Measurements from ENCODE around the gene INPP5A.

Gene INPP5A

GRCh38 chr10:132663666-132664365, 126.2 kb downstream of the INPP5A start (continued):
- TF ChIP-seq ZFP3 (CRISPR knock-in tag; IDR thresholded peaks at IDR 0.05) (no peak), SNAI2 (CRISPR knock-in tag; IDR thresholded peaks at IDR 0.05) (no peak), PPARA (CRISPR knock-in tag; IDR thresholded peaks at IDR 0.05; ENCODE audit: borderline replicate concordance) (no peak), GLIS3 (CRISPR knock-in tag; IDR thresholded peaks at IDR 0.05) (no peak), TSHZ2 (CRISPR knock-in tag; IDR thresholded peaks at IDR 0.05) (no peak), OSR1 (CRISPR knock-in tag; IDR thresholded peaks at IDR 0.05) (no peak), ZNF70 (CRISPR knock-in tag; IDR thresholded peaks at IDR 0.05) (no peak), ZNF8 (CRISPR knock-in tag; IDR thresholded peaks at IDR 0.05) (no peak), BACH2 (CRISPR knock-in tag; IDR thresholded peaks at IDR 0.05; ENCODE audit: borderline replicate concordance) (no peak)
- TF ChIP-seq, protein P1, sequence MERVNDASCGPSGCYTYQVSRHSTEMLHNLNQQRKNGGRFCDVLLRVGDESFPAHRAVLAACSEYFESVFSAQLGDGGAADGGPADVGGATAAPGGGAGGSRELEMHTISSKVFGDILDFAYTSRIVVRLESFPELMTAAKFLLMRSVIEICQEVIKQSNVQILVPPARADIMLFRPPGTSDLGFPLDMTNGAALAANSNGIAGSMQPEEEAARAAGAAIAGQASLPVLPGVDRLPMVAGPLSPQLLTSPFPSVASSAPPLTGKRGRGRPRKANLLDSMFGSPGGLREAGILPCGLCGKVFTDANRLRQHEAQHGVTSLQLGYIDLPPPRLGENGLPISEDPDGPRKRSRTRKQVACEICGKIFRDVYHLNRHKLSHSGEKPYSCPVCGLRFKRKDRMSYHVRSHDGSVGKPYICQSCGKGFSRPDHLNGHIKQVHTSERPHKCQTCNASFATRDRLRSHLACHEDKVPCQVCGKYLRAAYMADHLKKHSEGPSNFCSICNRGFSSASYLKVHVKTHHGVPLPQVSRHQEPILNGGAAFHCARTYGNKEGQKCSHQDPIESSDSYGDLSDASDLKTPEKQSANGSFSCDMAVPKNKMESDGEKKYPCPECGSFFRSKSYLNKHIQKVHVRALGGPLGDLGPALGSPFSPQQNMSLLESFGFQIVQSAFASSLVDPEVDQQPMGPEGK (CRISPR knock-in tag; IDR thresholded peaks at IDR 0.05; ENCODE audit: borderline replicate concordance): no peak

GRCh38 chr10:132664407-132664806, 126.8 kb downstream of the INPP5A start:
- TF ChIP-seq, protein P2, sequence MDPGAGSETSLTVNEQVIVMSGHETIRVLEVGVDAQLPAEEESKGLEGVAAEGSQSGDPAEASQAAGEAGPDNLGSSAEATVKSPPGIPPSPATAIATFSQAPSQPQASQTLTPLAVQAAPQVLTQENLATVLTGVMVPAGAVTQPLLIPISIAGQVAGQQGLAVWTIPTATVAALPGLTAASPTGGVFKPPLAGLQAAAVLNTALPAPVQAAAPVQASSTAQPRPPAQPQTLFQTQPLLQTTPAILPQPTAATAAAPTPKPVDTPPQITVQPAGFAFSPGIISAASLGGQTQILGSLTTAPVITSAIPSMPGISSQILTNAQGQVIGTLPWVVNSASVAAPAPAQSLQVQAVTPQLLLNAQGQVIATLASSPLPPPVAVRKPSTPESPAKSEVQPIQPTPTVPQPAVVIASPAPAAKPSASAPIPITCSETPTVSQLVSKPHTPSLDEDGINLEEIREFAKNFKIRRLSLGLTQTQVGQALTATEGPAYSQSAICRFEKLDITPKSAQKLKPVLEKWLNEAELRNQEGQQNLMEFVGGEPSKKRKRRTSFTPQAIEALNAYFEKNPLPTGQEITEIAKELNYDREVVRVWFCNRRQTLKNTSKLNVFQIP (CRISPR knock-in tag; IDR thresholded peaks at IDR 0.05; ENCODE audit: borderline replicate concordance, low read depth): no peak
- no peak for TF ChIP-seq CSDC2 (CRISPR knock-in tag; IDR thresholded peaks at IDR 0.05)
- TF ChIP-seq ZNF565 (CRISPR knock-in tag; conservative IDR thresholded peaks at IDR 0.05; ENCODE audit: low read depth): no peak
- TF ChIP-seq ZC3H10 (CRISPR knock-in tag; IDR thresholded peaks at IDR 0.05): no peak
- TF ChIP-seq ZFP3 (CRISPR knock-in tag; IDR thresholded peaks at IDR 0.05): no peak
- TF ChIP-seq, protein P1 (CRISPR knock-in tag; IDR thresholded peaks at IDR 0.05; ENCODE audit: borderline replicate concordance): no peak

DNA sequence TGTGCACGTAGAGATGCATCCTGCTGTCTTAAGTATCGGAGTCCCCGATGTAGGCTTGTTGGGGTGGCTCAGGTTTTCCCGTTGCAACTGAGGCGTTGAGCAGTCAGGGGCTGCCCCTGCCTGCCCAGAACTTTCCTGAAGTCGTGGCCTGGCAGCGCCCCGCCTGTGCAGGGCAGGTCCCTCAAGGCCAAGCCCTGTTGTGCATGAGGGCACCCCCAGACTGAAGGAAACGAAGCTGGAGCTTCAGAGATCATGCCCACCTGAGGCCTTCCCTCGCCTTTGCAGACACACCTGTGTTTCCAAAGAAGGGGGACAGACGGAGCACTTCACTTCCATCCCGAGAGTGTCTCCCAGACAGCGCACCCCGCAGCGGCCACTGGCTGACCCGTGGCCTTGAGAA, 127.3 kb downstream of the INPP5A start:
- ATAC-seq: no peak
- TF ChIP-seq ZNF8 (CRISPR knock-in tag; IDR thresholded peaks at IDR 0.05): no peak
- TF ChIP-seq, protein P3, sequence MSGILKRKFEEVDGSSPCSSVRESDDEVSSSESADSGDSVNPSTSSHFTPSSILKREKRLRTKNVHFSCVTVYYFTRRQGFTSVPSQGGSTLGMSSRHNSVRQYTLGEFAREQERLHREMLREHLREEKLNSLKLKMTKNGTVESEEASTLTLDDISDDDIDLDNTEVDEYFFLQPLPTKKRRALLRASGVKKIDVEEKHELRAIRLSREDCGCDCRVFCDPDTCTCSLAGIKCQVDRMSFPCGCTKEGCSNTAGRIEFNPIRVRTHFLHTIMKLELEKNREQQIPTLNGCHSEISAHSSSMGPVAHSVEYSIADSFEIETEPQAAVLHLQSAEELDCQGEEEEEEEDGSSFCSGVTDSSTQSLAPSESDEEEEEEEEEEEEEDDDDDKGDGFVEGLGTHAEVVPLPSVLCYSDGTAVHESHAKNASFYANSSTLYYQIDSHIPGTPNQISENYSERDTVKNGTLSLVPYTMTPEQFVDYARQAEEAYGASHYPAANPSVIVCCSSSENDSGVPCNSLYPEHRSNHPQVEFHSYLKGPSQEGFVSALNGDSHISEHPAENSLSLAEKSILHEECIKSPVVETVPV (CRISPR knock-in tag; IDR thresholded peaks at IDR 0.05): no peak
- TF ChIP-seq ZFP3 (CRISPR knock-in tag; IDR thresholded peaks at IDR 0.05): no peak
- TF ChIP-seq ZNF70 (CRISPR knock-in tag; IDR thresholded peaks at IDR 0.05): no peak
- no peak for TF ChIP-seq CSDC2 (CRISPR knock-in tag; IDR thresholded peaks at IDR 0.05)
- TF ChIP-seq ZNF565 (CRISPR knock-in tag; conservative IDR thresholded peaks at IDR 0.05; ENCODE audit: low read depth): no peak
- TF ChIP-seq TOX (CRISPR knock-in tag; IDR thresholded peaks at IDR 0.05; ENCODE audit: borderline replicate concordance): no peak
- TF ChIP-seq, protein P1 (CRISPR knock-in tag; IDR thresholded peaks at IDR 0.05; ENCODE audit: borderline replicate concordance): no peak
- TF ChIP-seq GLIS3 (CRISPR knock-in tag; IDR thresholded peaks at IDR 0.05): no peak
- TF ChIP-seq PPARA (CRISPR knock-in tag; IDR thresholded peaks at IDR 0.05; ENCODE audit: borderline replicate concordance): no peak
- TF ChIP-seq, protein P2 (CRISPR knock-in tag; IDR thresholded peaks at IDR 0.05; ENCODE audit: borderline replicate concordance, low read depth): no peak
- no peak for TF ChIP-seq OSR1 (CRISPR knock-in tag; IDR thresholded peaks at IDR 0.05)
- no peak for TF ChIP-seq SNAI2 (CRISPR knock-in tag; IDR thresholded peaks at IDR 0.05)
- TF ChIP-seq TSHZ2 (CRISPR knock-in tag; IDR thresholded peaks at IDR 0.05): no peak

More at GRCh38 chr10:132664407-132664806, 126.8 kb downstream of the INPP5A start:
- no peak for ATAC-seq

Data from SK-N-SH treated with all-trans-retinoic acid at 6 μM for 48 hours (cell line).